Measurements from ENCODE around the gene MBD6.

MBD6 gene

DNA sequence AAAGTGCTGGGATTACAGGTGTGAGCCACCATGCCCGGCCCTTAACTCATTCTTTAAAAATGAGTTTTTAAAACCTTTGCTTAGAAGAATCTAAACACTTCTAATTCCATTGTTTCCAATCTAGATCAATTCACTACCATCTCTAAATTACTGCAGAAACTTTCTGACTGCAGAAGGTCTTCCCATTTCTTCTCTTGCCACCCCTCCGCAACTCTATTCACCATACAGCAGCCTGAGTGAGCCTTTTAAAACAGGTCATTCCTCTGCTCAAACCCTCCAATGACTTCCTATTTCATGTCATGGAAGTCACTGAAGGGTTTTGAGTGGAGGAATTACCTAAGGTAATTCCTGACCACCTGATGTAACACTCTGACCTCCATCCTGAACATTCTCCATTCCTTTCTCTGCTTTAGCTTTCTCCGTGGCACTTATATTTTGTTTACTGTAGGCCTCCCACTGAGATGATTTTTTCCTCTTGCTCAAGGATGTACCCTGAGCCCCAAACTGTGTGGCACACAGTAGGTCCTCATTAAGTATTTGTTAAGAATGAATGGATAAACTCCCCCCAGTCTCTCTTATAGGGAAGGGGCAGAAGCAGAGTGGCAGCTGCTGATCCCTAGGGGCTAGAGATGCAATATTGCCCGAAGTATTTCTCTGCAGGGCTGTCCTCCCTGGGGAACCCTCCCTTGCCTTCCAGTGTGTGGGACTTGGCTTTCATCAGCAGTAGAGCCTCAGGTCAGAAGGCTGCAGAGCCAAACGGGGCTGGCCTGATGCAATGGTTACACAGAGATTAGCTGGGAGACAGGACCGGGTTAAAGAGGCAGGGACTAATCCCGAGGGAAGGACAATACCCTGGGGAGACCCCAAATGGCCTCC is 3.5 kb upstream of the MBD6 start:
- TF ChIP-seq, protein P1, sequence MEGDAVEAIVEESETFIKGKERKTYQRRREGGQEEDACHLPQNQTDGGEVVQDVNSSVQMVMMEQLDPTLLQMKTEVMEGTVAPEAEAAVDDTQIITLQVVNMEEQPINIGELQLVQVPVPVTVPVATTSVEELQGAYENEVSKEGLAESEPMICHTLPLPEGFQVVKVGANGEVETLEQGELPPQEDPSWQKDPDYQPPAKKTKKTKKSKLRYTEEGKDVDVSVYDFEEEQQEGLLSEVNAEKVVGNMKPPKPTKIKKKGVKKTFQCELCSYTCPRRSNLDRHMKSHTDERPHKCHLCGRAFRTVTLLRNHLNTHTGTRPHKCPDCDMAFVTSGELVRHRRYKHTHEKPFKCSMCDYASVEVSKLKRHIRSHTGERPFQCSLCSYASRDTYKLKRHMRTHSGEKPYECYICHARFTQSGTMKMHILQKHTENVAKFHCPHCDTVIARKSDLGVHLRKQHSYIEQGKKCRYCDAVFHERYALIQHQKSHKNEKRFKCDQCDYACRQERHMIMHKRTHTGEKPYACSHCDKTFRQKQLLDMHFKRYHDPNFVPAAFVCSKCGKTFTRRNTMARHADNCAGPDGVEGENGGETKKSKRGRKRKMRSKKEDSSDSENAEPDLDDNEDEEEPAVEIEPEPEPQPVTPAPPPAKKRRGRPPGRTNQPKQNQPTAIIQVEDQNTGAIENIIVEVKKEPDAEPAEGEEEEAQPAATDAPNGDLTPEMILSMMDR (IDR thresholded peaks at IDR 0.05; ENCODE audit: low read depth, low read length): no peak
- peak overlapping the region; percentile 99 for H3K4me3 ChIP-seq (ENCODE audit: low read depth, low read length)

DNA sequence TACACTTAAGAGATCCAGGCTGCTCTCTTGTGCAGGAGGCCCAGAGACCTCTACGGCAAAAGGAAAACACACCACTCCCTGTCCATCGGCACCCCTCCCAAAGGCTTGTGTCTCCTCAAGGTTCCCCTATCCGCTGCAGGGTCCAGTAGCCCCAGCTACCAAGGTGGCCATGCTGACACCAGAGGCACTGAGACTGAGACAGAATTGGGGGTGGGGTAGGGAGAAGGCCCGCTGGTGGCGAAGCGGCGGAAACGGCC is 2.9 kb upstream of the MBD6 start:
- TF ChIP-seq, protein P1 (IDR thresholded peaks at IDR 0.05; ENCODE audit: low read depth, low read length): no peak
- H3K4me3 ChIP-seq (ENCODE audit: low read depth, low read length): peak overlapping the region; percentile 99

DNA sequence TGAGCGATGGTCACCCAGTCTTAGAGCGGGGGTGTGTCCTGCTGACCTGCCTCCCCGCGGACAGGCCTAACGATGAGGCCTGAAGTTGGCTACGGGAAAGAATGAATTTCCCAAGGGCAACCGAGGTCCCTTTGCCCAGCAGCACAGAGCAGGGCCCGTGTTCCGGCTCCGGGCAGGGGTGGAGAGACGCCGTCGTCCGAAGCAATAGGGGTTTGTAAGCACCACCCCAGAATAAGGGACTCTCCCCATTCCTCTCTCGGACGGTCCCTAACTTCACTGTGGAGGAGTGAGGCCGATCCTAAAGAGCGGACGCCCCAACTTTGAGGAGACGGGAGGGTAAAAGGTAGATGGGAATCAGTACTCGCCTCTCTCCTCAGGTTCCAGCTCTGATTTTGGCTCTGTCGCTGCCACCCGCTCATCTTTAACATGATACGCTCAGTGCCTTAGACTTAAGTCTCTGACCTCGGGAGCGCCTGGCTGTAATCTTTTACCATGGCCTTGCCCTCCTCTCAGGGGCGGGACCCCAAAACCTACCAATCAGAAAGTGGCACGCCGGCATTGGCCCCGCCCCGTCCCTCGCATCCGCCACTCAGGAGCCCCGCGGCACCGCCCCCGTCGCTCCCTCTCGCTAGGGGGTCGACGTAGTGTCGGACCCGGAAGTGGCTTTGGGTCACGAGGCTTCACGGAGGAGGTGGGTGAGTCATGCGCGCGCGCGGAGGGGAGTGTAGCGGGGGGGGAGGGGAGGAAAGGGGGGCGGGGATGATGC is 2.4 kb upstream of the MBD6 start, which contains the start of gene DDIT3:
Gene DDIT3, minus strand, starts transcription at position 462 of the 766 bp plus-strand sequence. CDS start 3,108 bp downstream, outside the sequence.
- TF ChIP-seq, protein P1 (IDR thresholded peaks at IDR 0.05; ENCODE audit: low read depth, low read length): no peak
- peak within 1 kb of the TSS; percentile 99 for H3K4me3 ChIP-seq (ENCODE audit: low read depth, low read length)

DNA sequence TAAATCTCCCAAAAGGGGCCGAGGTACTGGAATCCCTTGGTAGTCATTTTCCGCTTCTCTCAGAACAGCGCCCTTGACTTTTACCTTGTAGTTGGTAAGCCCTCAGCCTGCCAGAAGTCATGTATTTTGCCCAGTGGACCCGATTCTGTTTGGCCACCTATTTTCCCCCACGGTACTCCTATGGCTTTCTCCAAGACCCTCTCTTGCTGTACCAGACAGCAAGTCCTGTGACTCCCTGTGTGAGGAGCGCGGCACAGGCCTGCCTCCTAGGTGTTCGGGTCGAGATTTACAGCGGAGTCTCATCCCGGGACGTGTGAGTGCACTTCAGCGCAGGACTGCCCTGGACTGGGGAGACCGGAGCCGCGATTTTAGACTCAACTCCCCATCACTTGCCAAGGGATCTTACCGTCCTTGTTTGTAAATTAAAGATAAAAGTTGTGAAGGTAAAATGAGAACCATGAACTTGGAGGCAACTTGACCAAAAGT is 1.1 kb upstream of the MBD6 start:
- peak overlapping the region; percentile 35 for H3K4me3 ChIP-seq (ENCODE audit: low read depth, low read length)

DNA sequence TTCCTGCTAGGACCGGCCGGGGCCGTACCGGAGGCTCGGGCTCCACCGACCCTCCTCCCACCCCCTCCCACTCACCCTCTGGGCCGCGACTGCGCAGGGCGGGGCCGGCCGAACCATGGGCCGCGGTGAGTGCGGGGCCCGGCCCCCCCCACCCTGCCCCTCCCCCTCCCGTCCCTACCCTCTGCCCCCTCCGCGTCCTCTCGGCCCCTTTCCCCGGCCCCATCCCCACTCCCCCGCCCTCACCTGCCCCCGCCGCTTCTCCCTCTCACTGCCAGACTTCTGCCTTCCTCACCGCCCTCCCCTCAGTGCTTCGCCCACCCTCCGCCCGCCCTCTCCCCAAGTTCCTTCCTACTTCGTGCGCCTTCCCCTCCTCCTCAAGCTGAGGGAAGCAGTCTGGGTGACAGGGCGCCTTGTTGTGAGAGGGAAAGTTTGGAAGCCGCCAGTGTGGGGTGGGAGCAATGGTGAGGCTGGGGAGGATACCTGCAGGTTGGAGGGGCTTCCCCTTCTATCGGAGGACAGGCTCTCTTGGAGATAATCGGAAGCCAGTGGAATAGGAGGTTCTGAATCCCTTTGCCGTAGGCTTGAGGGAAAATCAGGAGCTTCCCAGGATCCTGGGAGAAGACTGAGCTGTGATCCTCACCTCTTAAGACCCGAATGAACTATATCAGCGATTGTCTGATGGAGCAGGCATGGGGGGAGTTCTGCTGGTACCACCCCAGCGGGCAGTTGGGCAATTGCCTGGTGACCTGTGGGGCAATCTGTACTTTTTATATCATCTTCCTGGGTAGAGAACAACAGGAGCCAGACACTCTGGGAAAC is 472 bp downstream of the MBD6 start:
- peak overlapping the region; percentile 85 for H3K4me3 ChIP-seq (ENCODE audit: low read depth, low read length)
- TF ChIP-seq, protein P1 (IDR thresholded peaks at IDR 0.05; ENCODE audit: low read depth, low read length): no peak

More for the DNA sequence above, 1.1 kb upstream of the MBD6 start:
- TF ChIP-seq, protein P1 (IDR thresholded peaks at IDR 0.05; ENCODE audit: low read depth, low read length): no peak

DNA sequence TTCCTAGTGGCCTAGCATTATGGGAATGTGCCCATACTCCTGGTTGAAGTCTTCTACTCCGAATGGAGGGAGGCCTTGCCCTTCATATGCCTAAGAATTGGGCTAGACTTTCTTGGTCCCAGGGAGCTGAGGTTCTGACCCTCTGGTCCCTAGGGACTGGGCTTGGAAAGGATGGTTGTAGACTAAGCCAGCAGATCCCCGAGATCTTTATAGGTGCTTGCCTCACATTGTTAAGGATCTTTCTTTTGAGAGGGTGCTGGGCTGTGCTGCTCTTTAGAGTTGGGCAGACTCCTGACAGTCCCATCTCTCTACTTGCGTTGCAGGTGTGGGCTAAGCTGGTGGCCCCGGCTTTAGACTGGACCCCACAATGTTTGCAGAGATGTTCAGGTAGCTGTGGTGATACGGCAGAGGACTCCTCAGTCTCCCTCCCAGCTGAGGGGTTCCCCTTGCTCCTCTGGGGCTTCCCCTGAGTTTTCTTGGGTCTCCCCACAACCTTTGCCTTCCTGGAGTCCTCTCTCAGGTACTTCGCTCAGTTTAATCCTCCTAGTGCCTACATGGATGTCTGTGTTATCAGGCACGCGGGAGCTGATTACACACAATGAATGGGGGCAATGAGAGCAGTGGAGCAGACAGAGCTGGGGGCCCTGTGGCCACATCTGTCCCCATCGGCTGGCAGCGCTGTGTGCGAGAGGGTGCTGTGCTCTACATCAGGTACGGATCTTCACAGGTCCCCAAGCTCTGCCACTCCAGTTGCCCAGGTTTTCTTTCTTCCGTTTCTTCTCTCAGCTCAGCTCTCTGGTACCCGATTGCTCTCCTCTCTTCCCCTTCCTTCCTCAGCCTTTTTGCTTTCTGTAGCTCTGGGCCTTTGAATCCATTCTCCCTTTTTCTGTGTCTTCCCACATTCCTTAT is 1.3 kb downstream of the MBD6 start:
- H3K4me3 ChIP-seq (ENCODE audit: low read depth, low read length): peak overlapping the region; percentile 85
- TF ChIP-seq, protein P1 (IDR thresholded peaks at IDR 0.05; ENCODE audit: low read depth, low read length): no peak
